Mesodermal cell (in vitro differentiated cells): ENCODE results near the gene APH1B.

ENCODE experiments used
- H3K27ac ChIP-seq: 2 replicates; pipeline ENCODE4 v1.7.0; 2013; ENCODE audit warnings: mild to moderate bottlenecking, low read depth, low read length, moderate library complexity; ENCODE audit not compliant: severe bottlenecking
- H3K36me3 ChIP-seq: 2 replicates; pipeline ENCODE4 v1.7.1; 2013; ENCODE audit warnings: mild to moderate bottlenecking, low read length, moderate library complexity; ENCODE audit not compliant: control insufficient read depth, insufficient read depth
- H3K4me1 ChIP-seq: one replicate; pipeline ENCODE4 v1.7.1; 2013; ENCODE audit warnings: mild to moderate bottlenecking, low read length; ENCODE audit not compliant: insufficient read depth, control insufficient read depth, poor library complexity, severe bottlenecking
- H3K4me3 ChIP-seq: 2 replicates; pipeline ENCODE4 v1.7.0; 2013; ENCODE audit warnings: low read length, control low read depth, mild to moderate bottlenecking; ENCODE audit not compliant: insufficient read depth, poor library complexity, severe bottlenecking; ENCODE audit errors: extremely low read depth
- H3K9me3 ChIP-seq: 2 replicates; pipeline ENCODE4 v1.7.1; 2013; ENCODE audit warnings: mild to moderate bottlenecking, low read length, moderate library complexity; ENCODE audit not compliant: control insufficient read depth
- WGBS, 2 experiments: methylation state at CpG; one replicate each; pipeline ENCODE4 v1.1.5; 2013; ENCODE audit warnings: missing lambda C conversion rate in 2 of 2; ENCODE audit not compliant: insufficient coverage in 2 of 2; 5-methylcytosine and 5-hydroxymethylcytosine counted together

APH1B gene

GRCh38 chr15:63238171-63238570 lies 39.2 kb upstream of the APH1B start:
- Histone ChIP-seq H3K4me3 (no peak overlapping the region), H3K4me1 (no peaks in the 10 kb centered on the region), H3K9me3 (peaks cover 8% of the 10 kb centered on the region), H3K36me3 (peaks cover 11% of the 10 kb centered on the region), H3K27ac (no peak overlapping the region)

- WGBS, 2 experiments = 83 to 100% methylated on average over 1 of the region's 1 CpG
- Histone ChIP-seq H3K27ac (no peak overlapping the region), H3K9me3 (peaks cover 12% of the 10 kb centered on the region), H3K36me3 (peaks cover 11% of the 10 kb centered on the region), H3K4me1 (no peaks in the 10 kb centered on the region), H3K4me3 (no peak overlapping the region)
These were observed 38.6 kb upstream of the APH1B start for GRCh38 chr15:63238796-63239195.

GRCh38 chr15:63240109-63240508 lies 37.3 kb upstream of the APH1B start:
- peaks cover 12% of the 10 kb centered on the region for H3K36me3 ChIP-seq
- peaks cover 5% of the 10 kb centered on the region for H3K4me1 ChIP-seq
- H3K9me3 ChIP-seq = peaks cover 16% of the 10 kb centered on the region
- no peak overlapping the region for H3K4me3 ChIP-seq
- 100% methylated on average over 1 of the region's 3 CpGs for WGBS, 2 experiments
- no peak overlapping the region for H3K27ac ChIP-seq

- peaks cover 5% of the 10 kb centered on the region for H3K4me1 ChIP-seq
- H3K36me3 ChIP-seq = peaks cover 25% of the 10 kb centered on the region
- H3K27ac ChIP-seq = no peak overlapping the region
- H3K4me3 ChIP-seq = no peak overlapping the region
- WGBS, 2 experiments = 100% methylated on average over 1 of the region's 1 CpG; no CpG with 5 or more reads in 1 of the 2 experiments
- peaks cover 16% of the 10 kb centered on the region for H3K9me3 ChIP-seq
These were observed 36.1 kb upstream of the APH1B start for GRCh38 chr15:63241316-63241715.

GRCh38 chr15:63243101-63243500 lies 34.3 kb upstream of the APH1B start:
- H3K9me3 ChIP-seq = peaks cover 16% of the 10 kb centered on the region
- no peak overlapping the region for H3K4me3 ChIP-seq
- peaks cover 5% of the 10 kb centered on the region for H3K4me1 ChIP-seq
- H3K27ac ChIP-seq = no peak overlapping the region
- 100% methylated on average over 1 of the region's 1 CpG for WGBS, 2 experiments
- peaks cover 31% of the 10 kb centered on the region for H3K36me3 ChIP-seq

- Histone ChIP-seq H3K36me3 (peaks cover 31% of the 10 kb centered on the region), H3K4me3 (no peak overlapping the region), H3K27ac (no peak overlapping the region), H3K4me1 (peaks cover 5% of the 10 kb centered on the region), H3K9me3 (peaks cover 16% of the 10 kb centered on the region)
- 71 to 100% methylated on average over 1 of the region's 1 CpG for WGBS, 2 experiments
These were observed 33.6 kb upstream of the APH1B start for GRCh38 chr15:63243776-63244175.

- H3K4me3 ChIP-seq = no peak overlapping the region
- H3K4me1 ChIP-seq = peaks cover 5% of the 10 kb centered on the region
- H3K27ac ChIP-seq = no peak overlapping the region
- WGBS, 2 experiments = no CpG with 5 or more reads among the region's 4 CpGs
- H3K36me3 ChIP-seq = peaks cover 37% of the 10 kb centered on the region
- H3K9me3 ChIP-seq = peaks cover 16% of the 10 kb centered on the region
These were observed 33.0 kb upstream of the APH1B start for GRCh38 chr15:63244399-63244798.

- H3K27ac ChIP-seq = no peak overlapping the region
- WGBS, 2 experiments = 90 to 93% methylated on average over 2 of the region's 5 CpGs
- H3K4me1 ChIP-seq = peaks cover 5% of the 10 kb centered on the region
- no peak overlapping the region for H3K4me3 ChIP-seq
- H3K9me3 ChIP-seq = peaks cover 16% of the 10 kb centered on the region
- peaks cover 38% of the 10 kb centered on the region for H3K36me3 ChIP-seq
These were observed 32.3 kb upstream of the APH1B start for GRCh38 chr15:63244976-63245645.

GRCh38 chr15:63246691-63247469 lies 30.5 kb upstream of the APH1B start:
- H3K4me1 ChIP-seq = peaks cover 8% of the 10 kb centered on the region
- peaks cover 16% of the 10 kb centered on the region for H3K9me3 ChIP-seq
- peaks cover 37% of the 10 kb centered on the region for H3K36me3 ChIP-seq
- H3K27ac ChIP-seq = no peak overlapping the region
- H3K4me3 ChIP-seq = no peak overlapping the region
- 100% methylated on average over 1 to 3 of the region's 5 CpGs for WGBS, 2 experiments

- Histone ChIP-seq H3K4me1 (peaks cover 7% of the 10 kb centered on the region), H3K36me3 (peaks cover 36% of the 10 kb centered on the region), H3K27ac (peak overlapping the region; percentile 20), H3K4me3 (no peak overlapping the region), H3K9me3 (no peaks in the 10 kb centered on the region)
- WGBS, 2 experiments = 96 to 97% methylated on average over 3 to 4 of the region's 4 CpGs
These were observed 27.0 kb upstream of the APH1B start for GRCh38 chr15:63250312-63250965.
